Rectal smooth muscle tissue (tissue), 1 donor: ENCODE results near the gene HLA-B.
A peak's percentile ranks its signal among the peaks of the same experiment; 100 is the strongest.

Experiments used
- H3K27ac ChIP-seq: one replicate; pipeline ENCODE4 v1.7.0; 2013; ENCODE audit warnings: low read depth, low read length, inconsistent platforms
- H3K27me3 ChIP-seq: one replicate; pipeline ENCODE4 v1.7.0; 2013; ENCODE audit warnings: low read length; ENCODE audit not compliant: control insufficient read depth, insufficient read depth
- H3K36me3 ChIP-seq: one replicate; pipeline ENCODE4 v1.7.0; 2013; ENCODE audit warnings: low read length; ENCODE audit not compliant: control insufficient read depth, insufficient read depth
- H3K4me1 ChIP-seq: one replicate; pipeline ENCODE4 v1.7.0; 2013; ENCODE audit warnings: low read length; ENCODE audit not compliant: control insufficient read depth, insufficient read depth
- H3K4me3 ChIP-seq: one replicate; pipeline ENCODE4 v1.7.0; 2013; ENCODE audit warnings: low read length
- H3K9ac ChIP-seq: one replicate; pipeline ENCODE4 v1.7.0; 2013; ENCODE audit warnings: low read length

Gene HLA-B

GRCh38 chr6:31356216-31356945 is 598 bp downstream of the HLA-B start:
- Histone ChIP-seq H3K4me3 (peak overlapping the region; percentile 75), H3K27me3 (no peaks in the 10 kb centered on the region), H3K9ac (no peak overlapping the region), H3K36me3 (peaks cover 12% of the 10 kb centered on the region), H3K4me1 (no peaks in the 10 kb centered on the region), H3K27ac (peak overlapping the region; percentile 32)

- no peaks in the 10 kb centered on the region for H3K27me3 ChIP-seq
- no peaks in the 10 kb centered on the region for H3K4me1 ChIP-seq
- no peak overlapping the region for H3K27ac ChIP-seq
- no peak overlapping the region for H3K9ac ChIP-seq
- peaks cover 12% of the 10 kb centered on the region for H3K36me3 ChIP-seq
- peak overlapping the region; percentile 75 for H3K4me3 ChIP-seq
Observed at GRCh38 chr6:31355583-31355948, 1.4 kb downstream of the HLA-B start.

- H3K4me3 ChIP-seq = peak overlapping the region; percentile 75
- no peaks in the 10 kb centered on the region for H3K4me1 ChIP-seq
- peaks cover 12% of the 10 kb centered on the region for H3K36me3 ChIP-seq
- H3K27me3 ChIP-seq = no peaks in the 10 kb centered on the region
- H3K9ac ChIP-seq = no peak overlapping the region
- H3K27ac ChIP-seq = no peak overlapping the region
Observed at GRCh38 chr6:31354864-31355582, 2.0 kb downstream of the HLA-B start.

GRCh38 chr6:31354158-31354863 is 2.7 kb downstream of the HLA-B start:
- peaks cover 12% of the 10 kb centered on the region for H3K36me3 ChIP-seq
- no peaks in the 10 kb centered on the region for H3K4me1 ChIP-seq
- H3K27ac ChIP-seq = no peak overlapping the region
- peak overlapping the region; percentile 75 for H3K4me3 ChIP-seq
- H3K27me3 ChIP-seq = no peaks in the 10 kb centered on the region
- H3K9ac ChIP-seq = no peak overlapping the region

- Histone ChIP-seq H3K27me3 (no peaks in the 10 kb centered on the region), H3K36me3 (peaks cover 12% of the 10 kb centered on the region), H3K27ac (no peak overlapping the region), H3K4me1 (no peaks in the 10 kb centered on the region), H3K9ac (no peak overlapping the region), H3K4me3 (no peak overlapping the region)
Observed at GRCh38 chr6:31353384-31353945, 3.5 kb downstream of the HLA-B start.

- Histone ChIP-seq H3K27ac (no peak overlapping the region), H3K27me3 (no peaks in the 10 kb centered on the region), H3K9ac (no peak overlapping the region), H3K4me3 (no peak overlapping the region), H3K36me3 (peaks cover 12% of the 10 kb centered on the region), H3K4me1 (no peaks in the 10 kb centered on the region)
Observed at GRCh38 chr6:31352683-31353383, 4.1 kb downstream of the HLA-B start.

GRCh38 chr6:31352310-31352682 is 4.7 kb downstream of the HLA-B start:
- Histone ChIP-seq H3K4me3 (no peak overlapping the region), H3K27me3 (no peaks in the 10 kb centered on the region), H3K27ac (no peak overlapping the region), H3K9ac (no peak overlapping the region), H3K4me1 (no peaks in the 10 kb centered on the region), H3K36me3 (peaks cover 12% of the 10 kb centered on the region)

- Histone ChIP-seq H3K4me3 (no peak overlapping the region), H3K9ac (no peak overlapping the region), H3K36me3 (peaks cover 12% of the 10 kb centered on the region), H3K27me3 (no peaks in the 10 kb centered on the region), H3K4me1 (no peaks in the 10 kb centered on the region), H3K27ac (no peak overlapping the region)
Observed at GRCh38 chr6:31351401-31352309, 5.3 kb downstream of the HLA-B start.

GRCh38 chr6:31351033-31351380 is 6.0 kb downstream of the HLA-B start:
- Histone ChIP-seq H3K27me3 (no peaks in the 10 kb centered on the region), H3K4me1 (no peaks in the 10 kb centered on the region), H3K9ac (no peak overlapping the region), H3K36me3 (peaks cover 12% of the 10 kb centered on the region), H3K4me3 (no peak overlapping the region), H3K27ac (no peak overlapping the region)

- Histone ChIP-seq H3K27me3 (no peaks in the 10 kb centered on the region), H3K27ac (no peak overlapping the region), H3K4me3 (no peak overlapping the region), H3K9ac (no peak overlapping the region), H3K36me3 (peaks cover 12% of the 10 kb centered on the region), H3K4me1 (no peaks in the 10 kb centered on the region)
Observed at GRCh38 chr6:31350196-31351032, 6.6 kb downstream of the HLA-B start.

GRCh38 chr6:31349301-31349700 is 7.7 kb downstream of the HLA-B start:
- H3K36me3 ChIP-seq = peaks cover 8% of the 10 kb centered on the region
- no peak overlapping the region for H3K27ac ChIP-seq
- no peak overlapping the region for H3K9ac ChIP-seq
- H3K4me3 ChIP-seq = no peak overlapping the region
- no peaks in the 10 kb centered on the region for H3K27me3 ChIP-seq
- H3K4me1 ChIP-seq = no peaks in the 10 kb centered on the region
